ENCODE results near the gene DPF3. TPM values are rescaled to one million over a fixed set of nuclear protein-coding genes. Genes with fewer than 3 reads are reported as not detected.

DPF3 gene
- total RNA-seq, 1 donor from 2014 or later, result 0.11 TPM

DNA sequence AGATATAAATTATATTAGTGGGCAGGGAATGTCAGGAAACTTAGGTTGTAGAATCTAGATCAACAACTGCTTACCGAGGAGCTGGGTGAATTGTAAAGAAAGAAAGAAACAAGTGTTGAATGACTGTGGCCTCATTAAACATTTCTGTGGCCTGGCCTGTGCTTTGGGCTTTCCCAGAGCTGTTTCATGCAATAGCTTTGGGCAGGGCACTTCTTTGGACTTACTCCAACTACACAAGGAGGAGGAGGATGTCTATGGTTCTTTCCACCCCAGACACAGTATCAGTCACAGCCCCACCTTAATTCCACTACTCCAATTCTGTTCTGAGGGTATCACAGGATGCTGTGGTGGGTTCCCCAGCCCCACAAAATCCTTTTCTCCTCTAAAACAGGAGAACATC is 38.0 kb downstream of the DPF3 start:
- no peaks in the 10 kb centered on the region for H3K4me1 ChIP-seq
- no peak for TF ChIP-seq CTCF (IDR thresholded peaks at IDR 0.05)
- intact Hi-C loops (cut with DNase I), result no loop called here
- no peaks in the 10 kb centered on the region for H3K9me3 ChIP-seq
- H3K27me3 ChIP-seq, result no peaks in the 10 kb centered on the region
- DNase-seq (ENCODE audit: low spot score in 2 of 2), result no peak
- no peaks in the 10 kb centered on the region for H3K36me3 ChIP-seq
- no peak overlapping the region for H3K4me3 ChIP-seq
- no peak overlapping the region for H3K27ac ChIP-seq

DNA sequence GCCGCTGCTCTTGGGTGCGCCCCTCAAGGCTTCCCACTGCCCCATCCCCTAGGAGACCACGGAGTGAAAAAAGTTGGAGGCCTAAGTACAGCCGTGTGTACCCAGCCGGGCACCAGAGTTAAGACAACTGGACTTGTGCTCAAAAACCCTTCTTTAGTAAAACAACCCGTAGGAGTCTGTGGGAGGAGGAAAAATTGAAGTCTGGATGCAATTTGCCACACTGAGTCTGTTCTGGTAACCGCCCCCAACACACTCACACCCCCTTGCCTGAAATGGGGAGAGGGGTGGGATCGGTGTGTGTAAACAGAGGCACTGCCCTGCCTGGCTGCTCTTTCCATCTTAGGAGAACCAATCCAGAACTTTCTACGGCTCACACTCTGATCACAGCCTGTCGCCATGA is 41.7 kb downstream of the DPF3 start:
- no peaks in the 10 kb centered on the region for H3K9me3 ChIP-seq
- H3K27ac ChIP-seq, result no peak overlapping the region
- H3K4me3 ChIP-seq, result no peak overlapping the region
- H3K27me3 ChIP-seq, result no peaks in the 10 kb centered on the region
- TF ChIP-seq CTCF (IDR thresholded peaks at IDR 0.05), result no peak
- DNase-seq (ENCODE audit: low spot score in 2 of 2), result no peak
- no peaks in the 10 kb centered on the region for H3K36me3 ChIP-seq
- intact Hi-C loops (cut with DNase I), result no loop called here
- no peaks in the 10 kb centered on the region for H3K4me1 ChIP-seq

DNA sequence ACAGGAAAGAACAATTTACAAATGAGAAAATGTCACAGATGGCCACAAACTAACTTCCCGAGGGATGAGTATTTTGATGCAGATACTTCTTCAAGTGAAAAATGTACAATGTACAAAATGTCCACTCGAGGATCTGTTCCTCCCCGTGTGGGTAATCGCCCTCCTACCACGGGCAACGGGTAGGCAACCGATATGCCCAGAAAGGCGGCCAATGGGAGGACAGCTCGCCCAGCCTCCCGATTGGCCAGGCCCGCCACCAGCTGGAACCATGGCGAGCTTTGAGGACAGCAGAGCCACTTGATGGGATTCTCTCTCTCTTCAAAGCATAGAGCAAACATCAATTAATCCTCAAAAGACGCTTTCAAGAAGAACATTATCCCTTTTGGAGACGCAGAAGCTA is 42.3 kb downstream of the DPF3 start:
- H3K27ac ChIP-seq, result no peak overlapping the region
- no peaks in the 10 kb centered on the region for H3K27me3 ChIP-seq
- H3K4me3 ChIP-seq, result no peak overlapping the region
- TF ChIP-seq CTCF (IDR thresholded peaks at IDR 0.05), result no peak
- DNase-seq (ENCODE audit: low spot score in 2 of 2), result no peak
- intact Hi-C loops (cut with DNase I), result no loop called here
- no peaks in the 10 kb centered on the region for H3K4me1 ChIP-seq
- no peaks in the 10 kb centered on the region for H3K36me3 ChIP-seq
- H3K9me3 ChIP-seq, result no peaks in the 10 kb centered on the region

DNA sequence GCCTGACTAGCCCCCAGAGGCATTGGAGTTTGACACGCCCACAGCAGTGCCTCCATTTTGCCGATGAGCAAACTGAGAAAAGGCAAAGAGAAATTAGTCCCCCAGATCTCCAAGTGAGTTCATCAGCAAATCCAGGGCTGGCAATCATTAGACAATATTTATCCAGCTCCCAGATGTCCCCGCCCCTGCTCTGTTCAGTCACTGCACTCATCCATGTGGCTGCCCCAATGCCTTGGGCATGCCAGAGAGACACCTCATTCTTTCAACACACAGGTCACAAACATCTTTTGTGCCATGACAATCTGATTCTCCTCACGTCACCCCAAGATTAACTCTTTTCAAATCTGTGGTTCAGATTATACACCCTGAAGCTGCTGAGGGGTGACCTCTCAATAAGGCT is 43.5 kb downstream of the DPF3 start:
- no peak overlapping the region for H3K4me3 ChIP-seq
- no peaks in the 10 kb centered on the region for H3K36me3 ChIP-seq
- no peaks in the 10 kb centered on the region for H3K27me3 ChIP-seq
- TF ChIP-seq CTCF (IDR thresholded peaks at IDR 0.05), result no peak
- no peak for DNase-seq (ENCODE audit: low spot score in 2 of 2)
- no peaks in the 10 kb centered on the region for H3K9me3 ChIP-seq
- H3K4me1 ChIP-seq, result no peaks in the 10 kb centered on the region
- intact Hi-C loops (cut with DNase I), result no loop called here
- H3K27ac ChIP-seq, result no peak overlapping the region

DNA sequence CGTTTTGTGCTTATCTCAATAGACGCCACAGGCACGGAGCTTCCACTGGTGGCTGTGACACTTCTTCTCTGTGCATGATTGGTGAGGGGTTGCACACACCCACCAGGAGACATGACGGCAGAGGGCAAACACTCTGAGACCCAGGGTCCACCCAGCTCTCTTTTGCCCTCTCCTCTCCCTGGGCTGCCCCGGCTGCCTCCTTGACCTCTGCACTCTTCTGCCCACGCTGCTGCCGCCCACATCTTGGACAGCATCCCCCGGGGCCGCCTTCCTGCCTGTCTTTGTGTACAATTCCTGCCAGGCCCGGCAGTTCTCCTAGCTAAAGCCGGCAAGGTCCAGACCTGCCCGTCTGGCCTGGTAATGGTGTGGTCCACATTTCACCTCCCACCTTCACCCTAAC is 44.7 kb downstream of the DPF3 start:
- no peak for DNase-seq (ENCODE audit: low spot score in 2 of 2)
- Histone ChIP-seq H3K4me3 (no peak overlapping the region), H3K27me3 (no peaks in the 10 kb centered on the region), H3K27ac (no peak overlapping the region), H3K36me3 (no peaks in the 10 kb centered on the region), H3K9me3 (no peaks in the 10 kb centered on the region), H3K4me1 (no peaks in the 10 kb centered on the region)
- intact Hi-C loops (cut with DNase I), result no loop called here
- TF ChIP-seq CTCF (IDR thresholded peaks at IDR 0.05), result no peak

- H3K27ac ChIP-seq, result no peak overlapping the region
- intact Hi-C loops (cut with DNase I), result no loop called here
- no peak overlapping the region for H3K4me3 ChIP-seq
- no peaks in the 10 kb centered on the region for H3K36me3 ChIP-seq
- H3K27me3 ChIP-seq, result no peaks in the 10 kb centered on the region
- TF ChIP-seq CTCF (IDR thresholded peaks at IDR 0.05), result no peak
- no peaks in the 10 kb centered on the region for H3K9me3 ChIP-seq
- no peaks in the 10 kb centered on the region for H3K4me1 ChIP-seq
- DNase-seq (ENCODE audit: low spot score in 2 of 2), result no peak
Observed at GRCh38 chr14:72847721-72848120, 46.2 kb downstream of the DPF3 start.

Data from ascending aorta (tissue), 2 donors.